Smooth muscle cell of the umbilical artery (primary cell): ENCODE data around the gene NCK2. TPM values are rescaled to one million over a fixed set of nuclear protein-coding genes. Genes with fewer than 3 reads are reported as not detected.

Source experiments
- total RNA-seq: library from RNA; depleted of rRNA; stranded (reverse); fragments of >200 nt; gene quantifications from 2 replicates; pipeline ENCODE4 v1.2.3, GENCODE V29; 2014

Gene NCK2
- 19.6 and 34.1 TPM in 2 replicates for total RNA-seq

DNA sequence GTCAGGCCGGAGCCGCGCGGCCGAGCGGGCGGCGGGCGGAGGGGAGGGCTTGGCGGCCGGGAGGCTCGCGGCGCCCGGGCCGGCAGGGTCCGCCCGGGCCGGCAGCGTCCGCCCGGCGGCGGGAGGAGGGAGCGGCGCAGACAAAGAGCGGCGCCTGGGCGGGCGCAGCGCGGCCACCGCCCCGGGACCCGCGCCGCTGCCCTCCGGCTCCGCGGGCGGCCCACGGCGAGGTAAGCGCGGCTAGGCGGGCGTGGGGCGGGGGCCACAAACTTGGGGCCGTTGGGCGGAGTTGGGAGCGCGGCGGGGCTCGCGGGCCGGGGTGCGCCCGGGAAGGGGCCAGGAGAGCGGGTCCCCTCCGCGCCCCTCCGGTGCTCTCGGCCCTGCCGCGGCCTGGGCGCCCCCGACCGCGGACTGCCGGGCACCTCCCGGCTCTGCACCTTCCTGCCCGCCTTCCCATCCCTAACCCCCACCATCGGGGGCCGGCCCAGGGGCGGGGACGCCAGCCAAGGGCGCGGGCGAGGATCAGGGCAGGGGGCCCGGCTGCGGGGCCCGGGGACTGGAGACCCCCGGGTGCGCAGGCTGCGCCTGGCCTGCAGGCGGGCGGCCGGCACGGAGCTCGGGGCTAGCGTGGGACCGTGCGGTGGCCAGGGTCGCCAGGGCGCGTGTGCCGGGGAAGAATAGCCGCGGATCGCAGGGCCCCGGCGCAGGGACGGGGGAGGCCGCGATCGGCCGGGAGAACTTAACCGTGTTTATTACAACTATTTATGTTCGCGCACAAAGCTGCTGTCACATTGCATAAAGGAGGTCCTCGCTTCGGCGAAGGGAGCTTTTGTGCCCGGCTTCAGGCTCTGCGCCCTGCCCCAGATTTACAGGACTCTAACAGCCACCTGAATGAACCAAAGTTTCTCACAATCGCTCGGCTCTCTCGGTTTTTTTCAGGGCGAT, at the start of gene NCK2:
NCK2 (plus strand) TSS at position 4 of the 945 bp plus-strand sequence. CDS start 110,152 bp downstream, outside the sequence.

